Karpas-422 (cell line): ENCODE data around the gene TBATA. TPM values are rescaled to one million over a fixed set of nuclear protein-coding genes. Genes with fewer than 3 reads are reported as not detected.

Source experiments
- DNase-seq: peaks from one replicate; pipeline ENCODE4 v3.0.0-alpha.2; 2015
- H2AFZ ChIP-seq: fragments of 200-600 bp; sonication (generic); 2 replicates; pipeline ENCODE4 v1.6.1; 2014; ENCODE audit warnings: antibody characterized with exemption, low read length, mixed read lengths
- H3K27ac ChIP-seq: fragments of 200-600 bp; sonication (generic); 2 replicates; pipeline ENCODE4 v1.5.1; 2014; ENCODE audit warnings: mild to moderate bottlenecking, low read length, moderate library complexity
- H3K27me3 ChIP-seq: fragments of 200-600 bp; sonication (generic); 2 replicates; pipeline ENCODE4 v1.6.1; 2014; ENCODE audit warnings: low read length, mixed read lengths
- H3K36me3 ChIP-seq: fragments of 200-600 bp; sonication (generic); 2 replicates; pipeline ENCODE4 v1.6.1; 2014; ENCODE audit warnings: low read length, mixed read lengths; ENCODE audit not compliant: insufficient read depth
- H3K4me1 ChIP-seq: fragments of 200-600 bp; sonication (generic); 2 replicates; pipeline ENCODE4 v1.6.1; 2014; ENCODE audit warnings: mild to moderate bottlenecking, low read length, mixed read lengths
- H3K4me2 ChIP-seq: fragments of 200-600 bp; sonication (generic); 2 replicates; pipeline ENCODE4 v1.6.1; 2014; ENCODE audit warnings: low read length, low read depth, mild to moderate bottlenecking; ENCODE audit not compliant: poor library complexity, severe bottlenecking
- H3K4me3 ChIP-seq: fragments of 200-600 bp; sonication (generic); 2 replicates; pipeline ENCODE4 v1.5.1; 2014; ENCODE audit warnings: mild to moderate bottlenecking, antibody characterized with exemption, low read length, mixed read lengths
- H3K79me2 ChIP-seq: fragments of 200-600 bp; sonication (generic); 2 replicates; pipeline ENCODE4 v1.6.1; 2014; ENCODE audit warnings: mild to moderate bottlenecking, low read length, mixed read lengths
- H3K9ac ChIP-seq: fragments of 200-600 bp; sonication (generic); 2 replicates; pipeline ENCODE4 v1.6.0; 2014; ENCODE audit warnings: low read length
- H3K9me2 ChIP-seq: fragments of 200-600 bp; sonication (generic), shearing (Covaris generic); replicated peaks from 2 replicates; pipeline ENCODE4 v1.6.0; 2014; ENCODE audit warnings: mild to moderate bottlenecking, low read length, moderate library complexity; ENCODE audit not compliant: insufficient read depth
- H3K9me3 ChIP-seq: fragments of 300-700, 200-600 bp; sonication (generic); 2 replicates; pipeline ENCODE4 v1.6.1; 2014; ENCODE audit warnings: low read length, mixed read lengths
- H4K20me1 ChIP-seq: fragments of 200-600 bp; sonication (generic); 2 replicates; pipeline ENCODE4 v1.6.1; 2014; ENCODE audit warnings: mild to moderate bottlenecking, antibody characterized with exemption, low read length, low read depth; ENCODE audit not compliant: insufficient read depth
- total RNA-seq: library from RNA; depleted of rRNA; stranded (reverse); fragments of >200 nt; shearing (Covaris generic); gene quantifications from 2 replicates; pipeline ENCODE4 v1.2.3, GENCODE V29; 2014; ENCODE audit warnings: low replicate concordance

Gene TBATA
- total RNA-seq, 1 experiment from 2014 or later: not detected

- Histone ChIP-seq H3K4me1 (peaks cover 24% of the 10 kb centered on the region), H4K20me1 (no peaks in the 10 kb centered on the region), H3K9ac (no peak overlapping the region), H3K27me3 (no peaks in the 10 kb centered on the region), H3K36me3 (peaks cover 9% of the 10 kb centered on the region; the same call in 1 of the 2 replicates), H3K4me3 (no peak overlapping the region), H3K9me3 (no peaks in the 10 kb centered on the region), H3K27ac (no peak overlapping the region), H3K9me2 (no peaks in the 10 kb centered on the region), H2AFZ (no peak overlapping the region), H3K4me2 (no peak overlapping the region), H3K79me2 (peaks cover 84% of the 10 kb centered on the region)
- DNase-seq: no peak
These were observed 43.7 kb upstream of the TBATA start for GRCh38 chr10:70828923-70829322.

GRCh38 chr10:70827086-70827757 lies 42.0 kb upstream of the TBATA start:
- H3K79me2 ChIP-seq: peaks cover 72% of the 10 kb centered on the region
- H3K9me2 ChIP-seq: no peaks in the 10 kb centered on the region
- H2AFZ ChIP-seq: no peak overlapping the region
- no peak overlapping the region for H3K9ac ChIP-seq
- no peaks in the 10 kb centered on the region for H3K9me3 ChIP-seq
- H3K4me1 ChIP-seq: peaks cover 24% of the 10 kb centered on the region
- H3K4me3 ChIP-seq: no peak overlapping the region
- H4K20me1 ChIP-seq: no peaks in the 10 kb centered on the region
- peaks cover 12% of the 10 kb centered on the region; the same call in 1 of the 2 replicates for H3K36me3 ChIP-seq
- no peak overlapping the region for H3K4me2 ChIP-seq
- H3K27ac ChIP-seq: no peak overlapping the region
- H3K27me3 ChIP-seq: no peaks in the 10 kb centered on the region
- no peak for DNase-seq

- peaks cover 14% of the 10 kb centered on the region; the same call in 1 of the 2 replicates for H3K36me3 ChIP-seq
- no peaks in the 10 kb centered on the region for H3K9me3 ChIP-seq
- peaks cover 75% of the 10 kb centered on the region for H3K79me2 ChIP-seq
- H3K4me3 ChIP-seq: no peak overlapping the region
- H2AFZ ChIP-seq: no peak overlapping the region
- H3K27me3 ChIP-seq: no peaks in the 10 kb centered on the region
- no peak for DNase-seq
- H3K9ac ChIP-seq: no peak overlapping the region
- H3K27ac ChIP-seq: no peak overlapping the region
- no peaks in the 10 kb centered on the region for H3K9me2 ChIP-seq
- H4K20me1 ChIP-seq: no peaks in the 10 kb centered on the region
- no peak overlapping the region for H3K4me2 ChIP-seq
- H3K4me1 ChIP-seq: peaks cover 19% of the 10 kb centered on the region
These were observed 37.1 kb upstream of the TBATA start for GRCh38 chr10:70822076-70822820.

- Histone ChIP-seq H4K20me1 (no peaks in the 10 kb centered on the region), H3K27ac (no peak overlapping the region), H3K79me2 (peaks cover 75% of the 10 kb centered on the region), H3K9ac (no peak overlapping the region), H3K4me1 (peaks cover 19% of the 10 kb centered on the region), H3K4me3 (no peak overlapping the region), H3K4me2 (no peak overlapping the region), H3K9me2 (no peaks in the 10 kb centered on the region), H3K9me3 (no peaks in the 10 kb centered on the region), H3K36me3 (peaks cover 14% of the 10 kb centered on the region; the same call in 1 of the 2 replicates), H3K27me3 (no peaks in the 10 kb centered on the region), H2AFZ (no peak overlapping the region)
- no peak for DNase-seq
These were observed 36.0 kb upstream of the TBATA start for GRCh38 chr10:70820976-70821750.

GRCh38 chr10:70816220-70816894 lies 31.2 kb upstream of the TBATA start:
- H2AFZ ChIP-seq: peak overlapping the region; percentile 86; the same call in 1 of the 2 replicates
- DNase-seq: peak; percentile 75

GRCh38 chr10:70815504-70816219 lies 30.5 kb upstream of the TBATA start, which contains the start of gene SGPL1:
SGPL1 (plus strand) TSS chr10:70815948; CDS start chr10:70816854, 906 bp downstream.
- H3K4me2 ChIP-seq: peak within 1 kb of the TSS; percentile 69
- H3K9ac ChIP-seq: peak within 1 kb of the TSS; percentile 90
- peak within 1 kb of the TSS; percentile 2; the same call in 1 of the 2 replicates for H3K27ac ChIP-seq
- no peaks in the 10 kb centered on the region for H3K9me2 ChIP-seq
- no peaks in the 10 kb centered on the region for H3K27me3 ChIP-seq
- H3K9me3 ChIP-seq: no peaks in the 10 kb centered on the region
- peaks cover 43% of the 10 kb centered on the region for H3K79me2 ChIP-seq
- peak; percentile 95 for DNase-seq
- peak within 1 kb of the TSS; percentile 94 for H2AFZ ChIP-seq
- peaks cover 7% of the 10 kb centered on the region; the same call in 1 of the 2 replicates for H3K36me3 ChIP-seq
- no peaks in the 10 kb centered on the region for H4K20me1 ChIP-seq
- peaks cover 11% of the 10 kb centered on the region for H3K4me1 ChIP-seq
- H3K4me3 ChIP-seq: peak within 1 kb of the TSS; percentile 99

More at GRCh38 chr10:70816220-70816894, 31.2 kb upstream of the TBATA start:
- H3K9me2 ChIP-seq: no peaks in the 10 kb centered on the region
- peak overlapping the region; percentile 90 for H3K9ac ChIP-seq
- H3K79me2 ChIP-seq: peaks cover 50% of the 10 kb centered on the region
- no peaks in the 10 kb centered on the region for H3K27me3 ChIP-seq
- peak overlapping the region; percentile 69 for H3K4me2 ChIP-seq
- no peaks in the 10 kb centered on the region for H3K9me3 ChIP-seq
- H4K20me1 ChIP-seq: no peaks in the 10 kb centered on the region
- peak overlapping the region; percentile 2; the same call in 1 of the 2 replicates for H3K27ac ChIP-seq
- peaks cover 7% of the 10 kb centered on the region; the same call in 1 of the 2 replicates for H3K36me3 ChIP-seq
- H3K4me1 ChIP-seq: peaks cover 11% of the 10 kb centered on the region
- H3K4me3 ChIP-seq: peak overlapping the region; percentile 99

GRCh38 chr10:70814126-70814525 lies 28.9 kb upstream of the TBATA start:
- Histone ChIP-seq H3K4me3 (no peak overlapping the region), H3K4me2 (no peak overlapping the region), H3K36me3 (peaks cover 5% of the 10 kb centered on the region; the same call in 1 of the 2 replicates), H3K27ac (no peak overlapping the region), H4K20me1 (no peaks in the 10 kb centered on the region), H3K27me3 (no peaks in the 10 kb centered on the region), H3K9me2 (no peaks in the 10 kb centered on the region), H2AFZ (no peak overlapping the region), H3K9ac (no peak overlapping the region), H3K79me2 (peaks cover 29% of the 10 kb centered on the region), H3K4me1 (peaks cover 11% of the 10 kb centered on the region), H3K9me3 (no peaks in the 10 kb centered on the region)
- DNase-seq: no peak
